Lower lobe of right lung (tissue), 2 donors: ENCODE measurements around the gene TENM4. TPM values are rescaled to one million over a fixed set of nuclear protein-coding genes. Genes with fewer than 3 reads are reported as not detected.

Experiments used
- ATAC-seq, 2 donors: fragments of 200-7000 bp; cut with Tn5 transposase; one replicate each; pipeline ENCODE4 v1.9.1; 2020 to 2022; ENCODE audit warnings: mild to moderate bottlenecking in 2 of 2, moderate library complexity in 2 of 2
- DNase-seq: peaks from one replicate; pipeline ENCODE4 v3.0.0-alpha.2; 2020
- H3K27ac ChIP-seq: fragments of 200-600 bp; one replicate; pipeline ENCODE4 v1.8.0; 2022
- H3K27me3 ChIP-seq: fragments of 200-600 bp; one replicate; pipeline ENCODE4 v1.8.0; 2022; ENCODE audit warnings: low read depth
- H3K36me3 ChIP-seq: fragments of 200-600 bp; one replicate; pipeline ENCODE4 v1.8.0; 2022; ENCODE audit warnings: mild to moderate bottlenecking
- H3K4me1 ChIP-seq: fragments of 200-600 bp; one replicate; pipeline ENCODE4 v1.8.0; 2022
- H3K4me3 ChIP-seq: fragments of 200-600 bp; one replicate; pipeline ENCODE4 v1.8.0; 2022; ENCODE audit warnings: mild to moderate bottlenecking
- H3K9me3 ChIP-seq: fragments of 200-600 bp; one replicate; pipeline ENCODE4 v1.8.0; 2022
- CTCF ChIP-seq: fragments of 200-600 bp; IDR thresholded peaks from one replicate; pipeline ENCODE4 v1.8.0; 2022; ENCODE audit warnings: antibody characterized with exemption, mild to moderate bottlenecking
- intact Hi-C: fragments of 100-400 bp; cut with DNase I; formaldehyde crosslinking; loops from one replicate; pipeline ENCODE4 v1.11.0; 2022
- total RNA-seq: library from RNA; stranded (reverse); fragmentation: NEBNext Ultra II Directional; extraction: Animal tissue kit (Norgen Biotek cat#: 25700); gene quantifications from one replicate; pipeline ENCODE4 v1.2.1, GENCODE V29; 2021
- donor health status: DM: no; HTN: yes; CAD: no; lungs with severe emphysema.

The TENM4 gene
- total RNA-seq, 1 donor from 2014 or later: 1.1 TPM

- peak; percentile 53 for TF ChIP-seq CTCF
- DNase-seq (no peak), ATAC-seq (peak; percentile 75 to 82)
- no peaks in the 10 kb centered on the region for H3K9me3 ChIP-seq
- H3K27ac ChIP-seq: no peak overlapping the region
- H3K27me3 ChIP-seq: no peaks in the 10 kb centered on the region
- intact Hi-C loops: no loop called here
- H3K4me1 ChIP-seq: no peaks in the 10 kb centered on the region
- no peak overlapping the region for H3K4me3 ChIP-seq
- H3K36me3 ChIP-seq: no peaks in the 10 kb centered on the region
Observed at GRCh38 chr11:79100093-79100910, 340.5 kb downstream of the TENM4 start.

- DNase-seq (no peak), ATAC-seq (no peak)
- H3K4me1 ChIP-seq: no peaks in the 10 kb centered on the region
- TF ChIP-seq CTCF: no peak
- no peaks in the 10 kb centered on the region for H3K27me3 ChIP-seq
- no peak overlapping the region for H3K4me3 ChIP-seq
- no peaks in the 10 kb centered on the region for H3K36me3 ChIP-seq
- H3K27ac ChIP-seq: no peak overlapping the region
- H3K9me3 ChIP-seq: no peaks in the 10 kb centered on the region
- intact Hi-C loops: no loop called here
Observed at GRCh38 chr11:79098146-79098545, 342.7 kb downstream of the TENM4 start.

GRCh38 chr11:79097246-79097875 is 343.5 kb downstream of the TENM4 start:
- peaks cover 4% of the 10 kb centered on the region for H3K4me1 ChIP-seq
- no peaks in the 10 kb centered on the region for H3K36me3 ChIP-seq
- TF ChIP-seq CTCF: no peak
- H3K27me3 ChIP-seq: no peaks in the 10 kb centered on the region
- DNase-seq: no peak
- no peaks in the 10 kb centered on the region for H3K9me3 ChIP-seq
- no peak overlapping the region for H3K4me3 ChIP-seq
- ATAC-seq: no peak
- no peak overlapping the region for H3K27ac ChIP-seq
- intact Hi-C loops: no loop called here

- no peak for DNase-seq
- Histone ChIP-seq H3K4me3 (no peak overlapping the region), H3K27ac (no peak overlapping the region), H3K4me1 (peaks cover 8% of the 10 kb centered on the region), H3K9me3 (no peaks in the 10 kb centered on the region), H3K27me3 (no peaks in the 10 kb centered on the region), H3K36me3 (no peaks in the 10 kb centered on the region)
- ATAC-seq: no peak
- intact Hi-C loops: no loop called here
- TF ChIP-seq CTCF: no peak
Observed at GRCh38 chr11:79095424-79095823, 345.4 kb downstream of the TENM4 start.

- Histone ChIP-seq H3K36me3 (no peaks in the 10 kb centered on the region), H3K9me3 (no peaks in the 10 kb centered on the region), H3K27ac (no peak overlapping the region), H3K4me1 (peaks cover 8% of the 10 kb centered on the region), H3K27me3 (no peaks in the 10 kb centered on the region), H3K4me3 (no peak overlapping the region)
- DNase-seq (no peak), ATAC-seq (no peak)
- intact Hi-C loops: no loop called here
- TF ChIP-seq CTCF: no peak
Observed at GRCh38 chr11:79094616-79095015, 346.2 kb downstream of the TENM4 start.
